Measurements from ENCODE around the gene SAMD4B. TPM values are rescaled to one million over a fixed set of nuclear protein-coding genes. Genes with fewer than 3 reads are reported as not detected.

SAMD4B gene
- total and polyA plus RNA-seq, 4 donors = 25.8 to 145 (median 97.7) TPM

GRCh38 chr19:39319892-39320248 lies 22.4 kb upstream of the SAMD4B start:
- 0% methylated on average over 5 of the region's 16 CpGs for WGBS (ENCODE audit: insufficient coverage)
- no peak for DNase-seq (ENCODE audit: low read depth in 4 of 6, low spot score in 6 of 6)
- H3K36me3 ChIP-seq (ENCODE audit: control insufficient read depth, insufficient read depth, low read length) = peaks cover 21% of the 10 kb centered on the region
- no peaks in the 10 kb centered on the region for H3K9me3 ChIP-seq (ENCODE audit: control insufficient read depth, insufficient read depth, low read length)
- H3K4me1 ChIP-seq (ENCODE audit: control insufficient read depth, insufficient read depth, low read length) = peaks cover 14% of the 10 kb centered on the region
- H3K4me3 ChIP-seq (ENCODE audit: low read depth, low read length) = peak overlapping the region; percentile 53
- no peaks in the 10 kb centered on the region for H3K27me3 ChIP-seq (ENCODE audit: control insufficient read depth, insufficient read depth, low read length)
- no peak overlapping the region for H3K27ac ChIP-seq (ENCODE audit: low read depth, low read length)

GRCh38 chr19:39321117-39321831 lies 20.9 kb upstream of the SAMD4B start:
- no peak for DNase-seq (ENCODE audit: low read depth in 4 of 6, low spot score in 6 of 6)
- Histone ChIP-seq H3K27ac (ENCODE audit: low read depth, low read length) (no peak overlapping the region), H3K27me3 (ENCODE audit: control insufficient read depth, insufficient read depth, low read length) (no peaks in the 10 kb centered on the region), H3K9me3 (ENCODE audit: control insufficient read depth, insufficient read depth, low read length) (no peaks in the 10 kb centered on the region), H3K4me3 (ENCODE audit: low read depth, low read length) (no peak overlapping the region), H3K4me1 (ENCODE audit: control insufficient read depth, insufficient read depth, low read length) (peaks cover 14% of the 10 kb centered on the region), H3K36me3 (ENCODE audit: control insufficient read depth, insufficient read depth, low read length) (peaks cover 10% of the 10 kb centered on the region)
- WGBS (ENCODE audit: insufficient coverage) = 13% methylated on average over 7 of the region's 10 CpGs

- no peaks in the 10 kb centered on the region for H3K27me3 ChIP-seq (ENCODE audit: control insufficient read depth, insufficient read depth, low read length)
- no peak overlapping the region for H3K27ac ChIP-seq (ENCODE audit: low read depth, low read length)
- peaks cover 5% of the 10 kb centered on the region for H3K36me3 ChIP-seq (ENCODE audit: control insufficient read depth, insufficient read depth, low read length)
- H3K4me1 ChIP-seq (ENCODE audit: control insufficient read depth, insufficient read depth, low read length) = peaks cover 14% of the 10 kb centered on the region
- DNase-seq (ENCODE audit: low read depth in 4 of 6, low spot score in 6 of 6) = no peak
- H3K9me3 ChIP-seq (ENCODE audit: control insufficient read depth, insufficient read depth, low read length) = no peaks in the 10 kb centered on the region
- H3K4me3 ChIP-seq (ENCODE audit: low read depth, low read length) = no peak overlapping the region
Observed at GRCh38 chr19:39321832-39322176, 20.4 kb upstream of the SAMD4B start.

GRCh38 chr19:39324242-39324842 lies 17.9 kb upstream of the SAMD4B start:
- DNase-seq (ENCODE audit: low read depth in 4 of 6, low spot score in 6 of 6) = no peak
- peaks cover 17% of the 10 kb centered on the region for H3K4me1 ChIP-seq (ENCODE audit: control insufficient read depth, insufficient read depth, low read length)
- H3K4me3 ChIP-seq (ENCODE audit: low read depth, low read length) = no peak overlapping the region
- WGBS (ENCODE audit: insufficient coverage) = 60% methylated on average over 1 of the region's 5 CpGs
- H3K36me3 ChIP-seq (ENCODE audit: control insufficient read depth, insufficient read depth, low read length) = no peaks in the 10 kb centered on the region
- H3K9me3 ChIP-seq (ENCODE audit: control insufficient read depth, insufficient read depth, low read length) = no peaks in the 10 kb centered on the region
- H3K27ac ChIP-seq (ENCODE audit: low read depth, low read length) = no peak overlapping the region
- H3K27me3 ChIP-seq (ENCODE audit: control insufficient read depth, insufficient read depth, low read length) = no peaks in the 10 kb centered on the region

GRCh38 chr19:39325778-39326665 lies 16.2 kb upstream of the SAMD4B start:
- WGBS (ENCODE audit: insufficient coverage) = 87% methylated on average over 13 of the region's 16 CpGs
- Histone ChIP-seq H3K36me3 (ENCODE audit: control insufficient read depth, insufficient read depth, low read length) (no peaks in the 10 kb centered on the region), H3K9me3 (ENCODE audit: control insufficient read depth, insufficient read depth, low read length) (no peaks in the 10 kb centered on the region), H3K4me3 (ENCODE audit: low read depth, low read length) (no peak overlapping the region), H3K27ac (ENCODE audit: low read depth, low read length) (no peak overlapping the region), H3K27me3 (ENCODE audit: control insufficient read depth, insufficient read depth, low read length) (no peaks in the 10 kb centered on the region), H3K4me1 (ENCODE audit: control insufficient read depth, insufficient read depth, low read length) (peaks cover 6% of the 10 kb centered on the region)
- DNase-seq (ENCODE audit: low read depth in 4 of 6, low spot score in 6 of 6) = no peak

- Histone ChIP-seq H3K4me3 (ENCODE audit: low read depth, low read length) (no peak overlapping the region), H3K27ac (ENCODE audit: low read depth, low read length) (no peak overlapping the region), H3K27me3 (ENCODE audit: control insufficient read depth, insufficient read depth, low read length) (no peaks in the 10 kb centered on the region), H3K4me1 (ENCODE audit: control insufficient read depth, insufficient read depth, low read length) (peaks cover 6% of the 10 kb centered on the region), H3K9me3 (ENCODE audit: control insufficient read depth, insufficient read depth, low read length) (no peaks in the 10 kb centered on the region), H3K36me3 (ENCODE audit: control insufficient read depth, insufficient read depth, low read length) (no peaks in the 10 kb centered on the region)
- WGBS (ENCODE audit: insufficient coverage) = 38% methylated on average over 9 of the region's 16 CpGs
- peak in 1 of 6 donors; percentile 67 for DNase-seq (ENCODE audit: low read depth in 4 of 6, low spot score in 6 of 6)
Observed at GRCh38 chr19:39327363-39328045, 14.7 kb upstream of the SAMD4B start.

GRCh38 chr19:39328046-39328705 lies 14.0 kb upstream of the SAMD4B start:
- WGBS (ENCODE audit: insufficient coverage) = 19% methylated on average over 15 of the region's 17 CpGs
- no peaks in the 10 kb centered on the region for H3K27me3 ChIP-seq (ENCODE audit: control insufficient read depth, insufficient read depth, low read length)
- no peaks in the 10 kb centered on the region for H3K9me3 ChIP-seq (ENCODE audit: control insufficient read depth, insufficient read depth, low read length)
- H3K4me3 ChIP-seq (ENCODE audit: low read depth, low read length) = no peak overlapping the region
- no peaks in the 10 kb centered on the region for H3K36me3 ChIP-seq (ENCODE audit: control insufficient read depth, insufficient read depth, low read length)
- H3K4me1 ChIP-seq (ENCODE audit: control insufficient read depth, insufficient read depth, low read length) = peaks cover 6% of the 10 kb centered on the region
- no peak overlapping the region for H3K27ac ChIP-seq (ENCODE audit: low read depth, low read length)
- peak in 5 of 6 donors; percentile 69 to 97 (median 84) for DNase-seq (ENCODE audit: low read depth in 4 of 6, low spot score in 6 of 6)

GRCh38 chr19:39329948-39330347 lies 12.3 kb upstream of the SAMD4B start:
- H3K4me3 ChIP-seq (ENCODE audit: low read depth, low read length) = no peak overlapping the region
- 90% methylated on average over 2 of the region's 7 CpGs for WGBS (ENCODE audit: insufficient coverage)

GRCh38 chr19:39332293-39332692 lies 9.9 kb upstream of the SAMD4B start:
- Histone ChIP-seq H3K27ac (ENCODE audit: low read depth, low read length) (no peak overlapping the region), H3K27me3 (ENCODE audit: control insufficient read depth, insufficient read depth, low read length) (no peaks in the 10 kb centered on the region), H3K4me1 (ENCODE audit: control insufficient read depth, insufficient read depth, low read length) (peaks cover 6% of the 10 kb centered on the region), H3K36me3 (ENCODE audit: control insufficient read depth, insufficient read depth, low read length) (no peaks in the 10 kb centered on the region), H3K4me3 (ENCODE audit: low read depth, low read length) (no peak overlapping the region), H3K9me3 (ENCODE audit: control insufficient read depth, insufficient read depth, low read length) (no peaks in the 10 kb centered on the region)
- DNase-seq (ENCODE audit: low read depth in 4 of 6, low spot score in 6 of 6) = no peak
- 60% methylated on average over 1 of the region's 7 CpGs for WGBS (ENCODE audit: insufficient coverage)

More at GRCh38 chr19:39329948-39330347, 12.3 kb upstream of the SAMD4B start:
- no peaks in the 10 kb centered on the region for H3K36me3 ChIP-seq (ENCODE audit: control insufficient read depth, insufficient read depth, low read length)
- no peak overlapping the region for H3K27ac ChIP-seq (ENCODE audit: low read depth, low read length)
- H3K9me3 ChIP-seq (ENCODE audit: control insufficient read depth, insufficient read depth, low read length) = no peaks in the 10 kb centered on the region
- no peaks in the 10 kb centered on the region for H3K27me3 ChIP-seq (ENCODE audit: control insufficient read depth, insufficient read depth, low read length)
- no peak for DNase-seq (ENCODE audit: low read depth in 4 of 6, low spot score in 6 of 6)
- H3K4me1 ChIP-seq (ENCODE audit: control insufficient read depth, insufficient read depth, low read length) = peaks cover 6% of the 10 kb centered on the region

All from spinal cord (tissue), 10 donors.